Common myeloid progenitor, CD34-positive (primary cell): ENCODE results near the gene LEF1.

Source experiments
- CTCF ChIA-PET: fragments of 350-600 bp; sonication (Branson Sonifier 250); formaldehyde crosslinking; loops from one replicate; lab custom pipeline; 2021; ENCODE audit warnings: antibody characterized with exemption; lab: Charles Lee
- POLR2A ChIA-PET: fragments of 350-600 bp; sonication (Branson Sonifier 250); formaldehyde crosslinking; loops from one replicate; lab custom pipeline; 2021; ENCODE audit warnings: antibody characterized with exemption; lab: Charles Lee
- DNase-seq, 3 donors: peaks; one replicate each; pipeline versions ENCODE4 v3.0.0 to v3.0.0-alpha.2; 2013
- H3K27ac ChIP-seq, 2 experiments: 1 replicate in 1 of 2; 2 replicates in 1 of 2; pipeline ENCODE4 v1.7.0; 2013; ENCODE audit warnings: inconsistent platforms in 2 of 2, low read length in 2 of 2, mild to moderate bottlenecking in 2 of 2, low read depth in 1 of 2, moderate library complexity in 1 of 2; ENCODE audit not compliant: severe bottlenecking in 2 of 2, insufficient read depth in 1 of 2, poor library complexity in 1 of 2
- H3K27me3 ChIP-seq, 5 experiments: replicated peaks in 2 of 5; 1 replicate in 3 of 5; 2 replicates in 2 of 5; pipeline versions ENCODE4 v1.6.1 to v1.7.0; 2013; ENCODE audit warnings: low read length in 4 of 5, mild to moderate bottlenecking in 2 of 5, moderate library complexity in 2 of 5, inconsistent platforms in 1 of 5; ENCODE audit not compliant: insufficient read depth in 5 of 5, control insufficient read depth in 4 of 5
- H3K36me3 ChIP-seq, 4 experiments: 1 replicate in 2 of 4; 2 replicates in 2 of 4; pipeline versions ENCODE4 v1.6.1 to v1.7.0; 2013; ENCODE audit warnings: low read length in 3 of 4, control low read depth in 1 of 4, mild to moderate bottlenecking in 1 of 4; ENCODE audit not compliant: control insufficient read depth in 4 of 4, insufficient read depth in 4 of 4
- H3K4me1 ChIP-seq, 4 experiments: 1 replicate in 3 of 4; 2 replicates in 1 of 4; pipeline versions ENCODE4 v1.6.1 to v1.7.1; 2013; ENCODE audit warnings: low read length in 3 of 4, mild to moderate bottlenecking in 3 of 4, control low read depth in 1 of 4, inconsistent platforms in 1 of 4, moderate library complexity in 1 of 4; ENCODE audit not compliant: control insufficient read depth in 4 of 4, insufficient read depth in 4 of 4; ENCODE audit errors: control extremely low read depth in 1 of 4
- H3K4me3 ChIP-seq, 7 experiments: 1 replicate in 4 of 7; 2 replicates in 3 of 7; pipeline versions ENCODE4 v1.5.1 to v1.7.0; 2013; ENCODE audit warnings: mild to moderate bottlenecking in 7 of 7, low read length in 6 of 7, moderate library complexity in 6 of 7, inconsistent platforms in 2 of 7, low read depth in 2 of 7, control low read depth in 1 of 7; ENCODE audit not compliant: insufficient read depth in 4 of 7, control insufficient read depth in 1 of 7; ENCODE audit errors: extremely low read depth in 1 of 7
- H3K9me3 ChIP-seq, 5 experiments: 1 replicate in 4 of 5; 2 replicates in 1 of 5; pipeline versions ENCODE4 v1.6.1 to v1.7.1; 2013; ENCODE audit warnings: low read length in 4 of 5, mild to moderate bottlenecking in 2 of 5, inconsistent platforms in 1 of 5, low read depth in 1 of 5, moderate library complexity in 1 of 5; ENCODE audit not compliant: control insufficient read depth in 4 of 5, insufficient read depth in 2 of 5; ENCODE audit errors: control extremely low read depth in 1 of 5
- WGBS: methylation state at CpG from one replicate; pipeline ENCODE4 v1.1.5; 2013; ENCODE audit not compliant: insufficient coverage; 5-methylcytosine and 5-hydroxymethylcytosine counted together

Gene LEF1

GRCh38 chr4:108029731-108030130, 139.0 kb downstream of the LEF1 start:
- POLR2A ChIA-PET = no interaction called here
- no peak for DNase-seq
- 90% methylated on average over 5 of the region's 5 CpGs for WGBS
- H3K36me3 ChIP-seq = peaks cover 0 to 73% (median 47%) of the 10 kb centered on the region in 4 experiments
- H3K4me1 ChIP-seq = peaks cover 0 to 7% (median 4%) of the 10 kb centered on the region in 4 experiments
- H3K27ac ChIP-seq = no peak overlapping the region
- H3K9me3 ChIP-seq = no peaks in the 10 kb centered on the region
- H3K27me3 ChIP-seq = no peaks in the 10 kb centered on the region
- CTCF ChIA-PET = interaction anchor here (0.8 to 3.3 kb wide), 4 partner anchors 10 to 543 kb away, joined by 3 to 22 read pairs (median 10); no protein-coding TSS in a partner anchor
- no peak overlapping the region for H3K4me3 ChIP-seq

- CTCF ChIA-PET = interaction anchor here (3.2 kb wide), 1 partner anchor 9 kb away, joined by 22 read pairs; no protein-coding TSS in a partner anchor
- peaks cover 0 to 72% (median 43%) of the 10 kb centered on the region in 4 experiments for H3K36me3 ChIP-seq
- H3K9me3 ChIP-seq = no peaks in the 10 kb centered on the region
- peaks cover 0 to 5% (median 2%) of the 10 kb centered on the region in 4 experiments for H3K4me1 ChIP-seq
- POLR2A ChIA-PET = no interaction called here
- H3K27ac ChIP-seq = no peak overlapping the region
- DNase-seq = no peak
- 93% methylated on average over 8 of the region's 9 CpGs for WGBS
- H3K27me3 ChIP-seq = no peaks in the 10 kb centered on the region
- no peak overlapping the region for H3K4me3 ChIP-seq
These were observed 139.6 kb downstream of the LEF1 start for GRCh38 chr4:108029016-108029720.

GRCh38 chr4:108024878-108025165, 143.9 kb downstream of the LEF1 start:
- peaks cover 7 to 77% (median 47%) of the 10 kb centered on the region in 4 experiments for H3K36me3 ChIP-seq
- H3K4me1 ChIP-seq = peaks cover 0 to 11% (median 5%) of the 10 kb centered on the region in 4 experiments
- H3K27me3 ChIP-seq = no peaks in the 10 kb centered on the region
- POLR2A ChIA-PET = no interaction called here
- H3K4me3 ChIP-seq = no peak overlapping the region
- no peaks in the 10 kb centered on the region for H3K9me3 ChIP-seq
- no peak overlapping the region for H3K27ac ChIP-seq
- CTCF ChIA-PET = interaction anchor here (1.1 to 1.8 kb wide), 2 partner anchors 10 to 611 kb away, joined by 3 to 5 read pairs; no protein-coding TSS in a partner anchor
- DNase-seq = no peak

- H3K9me3 ChIP-seq = no peaks in the 10 kb centered on the region
- 100% methylated on average over 2 of the region's 5 CpGs for whole genome bisulfite sequencing
- POLR2A ChIA-PET = no interaction called here
- H3K27me3 ChIP-seq = no peaks in the 10 kb centered on the region
- DNase-seq = peak; percentile 18 to 84 (median 75)
- CTCF ChIA-PET = interaction anchor here (1.0 to 2.0 kb wide), 4 partner anchors 9 to 611 kb away, joined by 3 to 7 read pairs (median 4); no protein-coding TSS in a partner anchor
- no peak overlapping the region for H3K27ac ChIP-seq
- peaks cover 0 to 11% (median 5%) of the 10 kb centered on the region in 4 experiments for H3K4me1 ChIP-seq
- H3K36me3 ChIP-seq = peaks cover 7 to 77% (median 47%) of the 10 kb centered on the region in 4 experiments
- H3K4me3 ChIP-seq = no peak overlapping the region
These were observed 144.5 kb downstream of the LEF1 start for GRCh38 chr4:108024085-108024877.

- Histone ChIP-seq H3K36me3 (peaks cover 9 to 69% (median 46%) of the 10 kb centered on the region in 4 experiments), H3K27me3 (no peaks in the 10 kb centered on the region), H3K9me3 (no peaks in the 10 kb centered on the region), H3K4me1 (peaks cover 0 to 4% (median 2%) of the 10 kb centered on the region in 4 experiments), H3K27ac (no peak overlapping the region), H3K4me3 (no peak overlapping the region)
- ChIA-PET CTCF (interaction anchor here (0.5 to 3.2 kb wide), 20 partner anchors 11 to 762 kb away, joined by 3 to 22 read pairs (median 4); no protein-coding TSS in a partner anchor), POLR2A (interaction anchor here (0.7 kb wide), 1 partner anchor 88 kb away, joined by 3 read pairs; the partner anchor contains the start of gene CYP2U1)
- no peak for DNase-seq
- WGBS = no CpG with 5 or more reads among the region's 2 CpGs
These were observed 149.9 kb downstream of the LEF1 start for GRCh38 chr4:108018884-108019187.

- Histone ChIP-seq H3K27me3 (no peaks in the 10 kb centered on the region), H3K27ac (no peak overlapping the region), H3K4me3 (no peak overlapping the region), H3K36me3 (peaks cover 9 to 69% (median 45%) of the 10 kb centered on the region in 4 experiments), H3K9me3 (no peaks in the 10 kb centered on the region), H3K4me1 (no peaks in the 10 kb centered on the region)
- WGBS = 0% methylated on average over 2 of the region's 8 CpGs
- peak; percentile 74 to 87 (median 79) for DNase-seq
- ChIA-PET POLR2A (interaction anchor here (0.7 kb wide), 1 partner anchor 87 kb away, joined by 3 read pairs; the partner anchor contains the start of gene CYP2U1), CTCF (interaction anchor here (0.5 to 3.2 kb wide), 14 partner anchors 12 to 763 kb away, joined by 3 to 22 read pairs (median 4); no protein-coding TSS in a partner anchor)
These were observed 150.5 kb downstream of the LEF1 start for GRCh38 chr4:108018040-108018883.
